ENCODE results near the gene TST. TPM values are rescaled to one million over a fixed set of nuclear protein-coding genes. Genes with fewer than 3 reads are reported as not detected.

TST gene
- total and polyA plus RNA-seq, 2 of the 8 experiments (the other 6 are each of a cell fraction or from before 2014, with no cell fraction given): 22.6 to 61.6 TPM

DNA sequence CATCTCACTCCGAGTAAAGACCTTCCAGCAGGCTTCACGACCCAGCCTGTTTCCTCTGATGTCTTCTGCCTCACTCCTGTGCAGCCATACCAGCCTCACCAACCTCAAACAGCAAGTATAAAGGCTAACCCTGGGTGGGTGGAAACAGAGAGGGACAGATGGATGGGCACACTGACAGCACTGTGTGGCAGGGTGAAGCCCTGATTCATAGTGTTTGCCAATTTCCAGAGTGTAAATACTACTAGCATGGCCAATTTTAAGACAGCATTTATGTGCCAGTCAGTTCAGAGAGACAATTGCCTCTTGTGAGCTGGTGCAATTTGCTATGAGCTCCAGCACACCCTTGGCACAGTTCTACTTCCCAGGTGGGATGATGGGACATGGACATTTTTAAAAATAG is 21.5 kb downstream of the TST start:
- H2BK5ac ChIP-seq (ENCODE audit: low read depth, low read length): no peak overlapping the region
- POLR2A ChIA-PET (ENCODE audit: partially characterized antibody): no interaction called here
- no peak overlapping the region for H2BK20ac ChIP-seq (ENCODE audit: low read length)
- H2BK120ac ChIP-seq (replicated peaks; ENCODE audit: low read depth, low read length): no peak overlapping the region
- no peak overlapping the region for H2AFZ ChIP-seq (ENCODE audit: low read length)
- H3K4ac ChIP-seq (replicated peaks; ENCODE audit: insufficient read length, low read depth, low read length): no peak overlapping the region
- no peak overlapping the region for H2BK15ac ChIP-seq (ENCODE audit: low read length)
- no peak overlapping the region for H2BK12ac ChIP-seq (ENCODE audit: low read depth, low read length)
- no peaks in the 10 kb centered on the region for H3K79me2 ChIP-seq (ENCODE audit: control insufficient read depth in 1 of 2, insufficient read depth in 2 of 2, low read length in 2 of 2)
- H4K8ac ChIP-seq (ENCODE audit: extremely low read depth, insufficient read depth, low read length): no peak overlapping the region
- no peak overlapping the region for H3K23ac ChIP-seq (ENCODE audit: insufficient read length)
- H3K4me2 ChIP-seq (ENCODE audit: insufficient read depth in 1 of 2, low read depth in 2 of 2, low read length in 2 of 2): no peak overlapping the region
- FAIRE-seq (no peak), DNase-seq (ENCODE audit: low read depth in 1 of 2, low spot score in 2 of 2) (no peak)
- H3K56ac ChIP-seq (replicated peaks; ENCODE audit: insufficient read length, low read depth, low read length): no peak overlapping the region
- 0 out of 7 replicates have a peak, but pooled peaks cover 0 to 3% (median 0%) of the 10 kb centered on the region in 4 experiments for H3K27me3 ChIP-seq (replicated peaks in 1 of 4; ENCODE audit: control insufficient read depth in 3 of 4, extremely low read depth in 1 of 4, insufficient read depth in 3 of 4, low read length in 3 of 4)
- H3K27ac ChIP-seq (ENCODE audit: low read depth, low read length): no peak overlapping the region
- CTCF ChIA-PET (ENCODE audit: partially characterized antibody): interaction anchor here (0.6 to 3.8 kb wide), 23 partner anchors 9 to 451 kb away, joined by 3 to 26 read pairs (median 5); partner anchors contain the start of genes IFT27 and IL2RB
- no peak overlapping the region for H3K4me3 ChIP-seq (ENCODE audit: extremely low read depth in 1 of 4, insufficient read depth in 2 of 4, low read depth in 3 of 4, low read length in 4 of 4)
- WGBS, 2 experiments (ENCODE audit: extremely low coverage in 1 of 2, insufficient coverage in 1 of 2, insufficient read length in 1 of 2, insufficient replicate concordance in 2 of 2, low coverage in 1 of 2, low lambda C conversion rate in 2 of 2, missing lambda C conversion rate in 1 of 2): 82% methylated on average over 2 of the region's 2 CpGs; no CpG with 5 or more reads in 1 of the 2 experiments
- no peak overlapping the region for H3K18ac ChIP-seq (ENCODE audit: extremely low read depth, low read length)
- no peaks in the 10 kb centered on the region for H3K23me2 ChIP-seq (ENCODE audit: low read depth, low read length)
- H4K91ac ChIP-seq (replicated peaks; ENCODE audit: insufficient read length, low read length): no peak overlapping the region
- H4K5ac ChIP-seq (ENCODE audit: insufficient read length, low read depth, low read length): no peak overlapping the region
- H3K79me1 ChIP-seq (ENCODE audit: low read depth, low read length): no peaks in the 10 kb centered on the region
- H2AK5ac ChIP-seq (ENCODE audit: low read depth, low read length): no peak overlapping the region
- H3K9me3 ChIP-seq (ENCODE audit: insufficient read depth in 2 of 2, low read depth in 1 of 2, low read length in 1 of 2): no peaks in the 10 kb centered on the region
- H4K20me1 ChIP-seq (replicated peaks in 1 of 2; ENCODE audit: control insufficient read depth in 1 of 2, insufficient read depth in 2 of 2, low read length in 2 of 2): no peaks in the 10 kb centered on the region
- H3K14ac ChIP-seq (ENCODE audit: insufficient read length): no peak overlapping the region
- H3K9ac ChIP-seq (replicated peaks in 1 of 4; ENCODE audit: extremely low read depth in 1 of 4, low read depth in 3 of 4, low read length in 3 of 4): no peak overlapping the region
- H3K36me3 ChIP-seq (ENCODE audit: control insufficient read depth in 2 of 4, insufficient read depth in 4 of 4, low read length in 3 of 4): no peaks in the 10 kb centered on the region
- H3K4me1 ChIP-seq (replicated peaks in 1 of 4; ENCODE audit: control insufficient read depth in 3 of 4, insufficient read depth in 4 of 4, low read length in 3 of 4): peaks cover 0 to 7% (median 2%) of the 10 kb centered on the region in 4 experiments; a peak in 6 of 7 replicates
- TF ChIP-seq JUN (IDR thresholded peaks at IDR 0.05; ENCODE audit: low read depth, low read length): no peak
- no peak for TF ChIP-seq TCF12 (IDR thresholded peaks at IDR 0.05; ENCODE audit: low read depth, low read length)
- no peak for TF ChIP-seq POU5F1 (IDR thresholded peaks at IDR 0.05; ENCODE audit: low read depth, low read length)
- no peak for TF ChIP-seq RNF2 (IDR thresholded peaks at IDR 0.05; ENCODE audit: borderline replicate concordance, low read depth, low read length, missing control alignments, poor library complexity, severe bottlenecking)
- TF ChIP-seq SIX5 (IDR thresholded peaks at IDR 0.05; ENCODE audit: low read depth, low read length): no peak
- no peak for TF ChIP-seq SAP30 (IDR thresholded peaks at IDR 0.05; ENCODE audit: insufficient read depth, insufficient replicate concordance, low read length)
- TF ChIP-seq SP2 (IDR thresholded peaks at IDR 0.05; ENCODE audit: low read length): no peak
- TF ChIP-seq SUZ12 (IDR thresholded peaks at IDR 0.05; ENCODE audit: low read length): no peak
- no peak for TF ChIP-seq HDAC6 (IDR thresholded peaks at IDR 0.05; ENCODE audit: low read depth, low read length)
- TF ChIP-seq, protein P1, sequence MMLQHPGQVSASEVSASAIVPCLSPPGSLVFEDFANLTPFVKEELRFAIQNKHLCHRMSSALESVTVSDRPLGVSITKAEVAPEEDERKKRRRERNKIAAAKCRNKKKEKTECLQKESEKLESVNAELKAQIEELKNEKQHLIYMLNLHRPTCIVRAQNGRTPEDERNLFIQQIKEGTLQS (IDR thresholded peaks at IDR 0.05; ENCODE audit: insufficient read depth, low read depth, low read length): no peak
- no peak for TF ChIP-seq BACH1 (IDR thresholded peaks at IDR 0.05; ENCODE audit: low read length)
- no peak for TF ChIP-seq POLR2AphosphoS5 (IDR thresholded peaks at IDR 0.05; ENCODE audit: low read depth, low read length)
- TF ChIP-seq GTF2F1 (IDR thresholded peaks at IDR 0.05; ENCODE audit: borderline replicate concordance, low read depth, low read length): no peak

Data from H1 (cell line).